ENCODE data around the gene UGP2.

GRCh38 chr2:63820969-63821368, 20.7 kb upstream of the UGP2 start:
- TF ChIP-seq CTCF (IDR thresholded peaks at IDR 0.05): no peak
- no peak for TF ChIP-seq POLR2AphosphoS5 (IDR thresholded peaks at IDR 0.05; ENCODE audit: low read depth, low read length)
- TF ChIP-seq SIN3A (IDR thresholded peaks at IDR 0.05; ENCODE audit: borderline replicate concordance, insufficient read depth, low read depth, low read length): no peak

Data from Panc1 (cell line).